DND-41 (cell line): ENCODE measurements around the gene OPCML.

Experiments used
- ATAC-seq: fragments of 200-7000 bp; cut with Tn5 transposase; 3 replicates; pipeline ENCODE4 v1.9.1; 2021; ENCODE audit warnings: low read depth; ENCODE audit not compliant: insufficient read depth
- DNase-seq: peaks from one replicate; pipeline ENCODE4 v3.0.0-alpha.2; 2020
- H2AFZ ChIP-seq: 2 replicates; pipeline ENCODE4 v1.6.0; 2012; ENCODE audit warnings: low read depth, low read length
- H3K27ac ChIP-seq: 2 replicates; pipeline ENCODE4 v1.5.1; 2012; ENCODE audit warnings: low read length, inconsistent platforms
- H3K27me3 ChIP-seq: fragments of 200-600 bp; sonication (generic); 2 replicates; pipeline ENCODE4 v1.6.0; 2012; ENCODE audit warnings: low read length, mild to moderate bottlenecking, inconsistent platforms; ENCODE audit not compliant: insufficient read depth, poor library complexity
- H3K36me3 ChIP-seq: 2 replicates; pipeline ENCODE4 v1.5.1; 2012; ENCODE audit warnings: low read length, inconsistent platforms; ENCODE audit not compliant: insufficient read depth
- H3K4me1 ChIP-seq: 2 replicates; pipeline ENCODE4 v1.5.1; 2012; ENCODE audit warnings: mild to moderate bottlenecking, low read length; ENCODE audit not compliant: insufficient read depth
- H3K4me2 ChIP-seq: 2 replicates; pipeline ENCODE4 v1.6.0; 2012; ENCODE audit warnings: mild to moderate bottlenecking, moderate library complexity, low read length, inconsistent platforms; ENCODE audit not compliant: insufficient read depth
- H3K4me3 ChIP-seq, 2 experiments: fragments of 200-600 bp in 1 of 2; shearing (Covaris generic) in 1 of 2; 2 replicates each; pipeline ENCODE4 v1.5.1; 2012 to 2016; ENCODE audit warnings: inconsistent platforms in 2 of 2, low read length in 2 of 2, mild to moderate bottlenecking in 2 of 2, low read depth in 1 of 2, moderate library complexity in 1 of 2
- H3K79me2 ChIP-seq: 2 replicates; pipeline ENCODE4 v1.6.0; 2012; ENCODE audit warnings: low read length, inconsistent platforms; ENCODE audit not compliant: insufficient read depth
- H3K9ac ChIP-seq: 2 replicates; pipeline ENCODE4 v1.6.0; 2012; ENCODE audit warnings: low read depth, mild to moderate bottlenecking, inconsistent platforms, low read length, moderate library complexity
- H3K9me3 ChIP-seq: 2 replicates; pipeline ENCODE4 v1.5.1; 2012; ENCODE audit warnings: low read length, moderate library complexity, mild to moderate bottlenecking, inconsistent platforms; ENCODE audit not compliant: insufficient read depth, severe bottlenecking
- H4K20me1 ChIP-seq: 2 replicates; pipeline ENCODE4 v1.6.0; 2012; ENCODE audit warnings: low read length; ENCODE audit not compliant: insufficient read depth
- CTCF ChIP-seq: IDR thresholded peaks from 2 replicates; pipeline ENCODE4 v1.5.1; 2012; ENCODE audit warnings: borderline replicate concordance, low read length, moderate library complexity, mild to moderate bottlenecking; ENCODE audit not compliant: poor library complexity, severe bottlenecking; ENCODE audit errors: extremely low read depth
- EZH2 ChIP-seq: IDR thresholded peaks from 3 replicates; pipeline ENCODE4 v1.6.1; 2012; ENCODE audit warnings: borderline replicate concordance, low read depth, mild to moderate bottlenecking, moderate library complexity, low read length, inconsistent platforms; ENCODE audit not compliant: severe bottlenecking

The OPCML gene

GRCh38 chr11:133425245-133425644 is 107.1 kb downstream of the OPCML start:
- no peak for DNase-seq
- TF ChIP-seq EZH2 (no peak), CTCF (no peak)
- Histone ChIP-seq H4K20me1 (no peaks in the 10 kb centered on the region), H3K9ac (no peak overlapping the region), H3K36me3 (no peaks in the 10 kb centered on the region), H2AFZ (no peak overlapping the region), H3K9me3 (no peaks in the 10 kb centered on the region), H3K79me2 (no peaks in the 10 kb centered on the region), H3K4me2 (no peak overlapping the region), H3K4me3 (no peak overlapping the region), H3K27ac (no peak overlapping the region), H3K4me1 (no peaks in the 10 kb centered on the region), H3K27me3 (peaks cover 9% of the 10 kb centered on the region)
- no peak for ATAC-seq

- H3K36me3 ChIP-seq, result no peaks in the 10 kb centered on the region
- ATAC-seq (no peak), DNase-seq (no peak)
- H4K20me1 ChIP-seq, result no peaks in the 10 kb centered on the region
- peaks cover 23% of the 10 kb centered on the region for H3K27me3 ChIP-seq
- no peak overlapping the region for H3K4me2 ChIP-seq
- H3K4me1 ChIP-seq, result no peaks in the 10 kb centered on the region
- no peaks in the 10 kb centered on the region for H3K79me2 ChIP-seq
- TF ChIP-seq CTCF (no peak), EZH2 (no peak)
- H3K9me3 ChIP-seq, result no peaks in the 10 kb centered on the region
- H3K4me3 ChIP-seq, result no peak overlapping the region
- no peak overlapping the region for H3K9ac ChIP-seq
- H2AFZ ChIP-seq, result no peak overlapping the region
- H3K27ac ChIP-seq, result no peak overlapping the region
Observed at GRCh38 chr11:133418218-133418617, 114.1 kb downstream of the OPCML start.

GRCh38 chr11:133414506-133414905 is 117.8 kb downstream of the OPCML start:
- DNase-seq (no peak), ATAC-seq (no peak)
- Histone ChIP-seq H3K9ac (no peak overlapping the region), H3K79me2 (no peaks in the 10 kb centered on the region), H3K27me3 (peaks cover 14% of the 10 kb centered on the region), H3K4me1 (no peaks in the 10 kb centered on the region), H3K4me3 (no peak overlapping the region), H2AFZ (no peak overlapping the region), H3K9me3 (no peaks in the 10 kb centered on the region), H4K20me1 (no peaks in the 10 kb centered on the region), H3K36me3 (no peaks in the 10 kb centered on the region), H3K4me2 (no peak overlapping the region), H3K27ac (no peak overlapping the region)
- TF ChIP-seq CTCF, result no peak
- TF ChIP-seq EZH2, result no peak

GRCh38 chr11:133413703-133414102 is 118.6 kb downstream of the OPCML start:
- Histone ChIP-seq H3K9me3 (no peaks in the 10 kb centered on the region), H3K79me2 (no peaks in the 10 kb centered on the region), H4K20me1 (no peaks in the 10 kb centered on the region), H3K36me3 (no peaks in the 10 kb centered on the region), H2AFZ (no peak overlapping the region), H3K27ac (no peak overlapping the region), H3K4me3 (no peak overlapping the region), H3K4me2 (no peak overlapping the region), H3K9ac (no peak overlapping the region), H3K4me1 (no peaks in the 10 kb centered on the region), H3K27me3 (peaks cover 9% of the 10 kb centered on the region)
- no peak for DNase-seq
- no peak for TF ChIP-seq EZH2
- TF ChIP-seq CTCF, result no peak
- ATAC-seq, result no peak
